T-helper 1 cell treated with Interleukin-12 subunit alpha and Interleukin-12 subunit beta and Interleukin-4 antibody, amounts not matched to agents 30 ng/mL and 1 ng/mL, for 36 hours (primary cell): ENCODE results near the gene SLU7. TPM values are rescaled to one million over a fixed set of nuclear protein-coding genes. Genes with fewer than 3 reads are reported as not detected.

ENCODE experiments used
- intact Hi-C: fragments of 100-400 bp; cut with micrococcal nuclease; formaldehyde crosslinking; loops from one replicate; pipeline ENCODE4 v1.15.1; 2024
- total RNA-seq: library from RNA; stranded (reverse); gene quantifications from 2 replicates; pipeline ENCODE4 v1.2.3, GENCODE V29; 2022

Gene SLU7
- total RNA-seq, result 48.6 and 55.2 TPM in 2 replicates

- intact Hi-C loops, result loop anchor here (1.0 to 10.0 kb wide), 10 partner anchors 19 to 1244 kb away; partner anchors contain the start of genes FAM200C, IL12B, PWWP2A and RNF145
Measured at GRCh38 chr5:160418561-160419457, at the start of gene SLU7. TSS of gene SLU7 (minus strand) at chr5:160419081. CDS start at chr5:160415294, 3,787 bp downstream.

GRCh38 chr5:160468363-160468975 lies 49.6 kb upstream of the SLU7 start:
- intact Hi-C loops, result loop anchor here (1.0 to 5.0 kb wide), 9 partner anchors 9 to 1206 kb away; partner anchors contain the start of genes PWWP2A, SLU7 and TTC1

- intact Hi-C loops, result loop anchor here (1.0 to 5.0 kb wide), 11 partner anchors 10 to 1260 kb away; partner anchors contain the start of genes PWWP2A, SLU7 and TTC1
Measured at GRCh38 chr5:160467555-160468362, 48.9 kb upstream of the SLU7 start.

- intact Hi-C loops, result loop anchor here (1.0 to 5.0 kb wide), 3 partner anchors 17 to 1260 kb away; partner anchors contain the start of gene TTC1
Measured at GRCh38 chr5:160466889-160467554, 48.1 kb upstream of the SLU7 start.

GRCh38 chr5:160466116-160466515 lies 47.2 kb upstream of the SLU7 start:
- intact Hi-C loops, result loop anchor here (5.0 kb wide), 1 partner anchor 459 kb away; the partner anchor contains the start of gene TTC1

GRCh38 chr5:160464466-160464797 lies 45.6 kb upstream of the SLU7 start:
- intact Hi-C loops, result no loop called here

GRCh38 chr5:160463740-160464465 lies 45.0 kb upstream of the SLU7 start:
- intact Hi-C loops, result no loop called here

- intact Hi-C loops, result no loop called here
Measured at GRCh38 chr5:160463227-160463626, 44.3 kb upstream of the SLU7 start.

- intact Hi-C loops, result no loop called here
Measured at GRCh38 chr5:160462167-160462566, 43.3 kb upstream of the SLU7 start.

GRCh38 chr5:160461378-160461777 lies 42.5 kb upstream of the SLU7 start:
- intact Hi-C loops, result no loop called here

GRCh38 chr5:160460377-160461049 lies 41.6 kb upstream of the SLU7 start:
- intact Hi-C loops, result loop anchor here (1.0 kb wide), 1 partner anchor 21 kb away; no protein-coding TSS in a partner anchor

GRCh38 chr5:160458806-160459800 lies 40.2 kb upstream of the SLU7 start:
- intact Hi-C loops, result no loop called here

- intact Hi-C loops, result no loop called here
Measured at GRCh38 chr5:160457252-160457651, 38.4 kb upstream of the SLU7 start.

- intact Hi-C loops, result no loop called here
Measured at GRCh38 chr5:160456480-160457177, 37.7 kb upstream of the SLU7 start.

- intact Hi-C loops, result loop anchor here (1.0 kb wide), 1 partner anchor 9 kb away; no protein-coding TSS in a partner anchor
Measured at GRCh38 chr5:160455600-160455999, 36.7 kb upstream of the SLU7 start.

GRCh38 chr5:160453751-160454150 lies 34.9 kb upstream of the SLU7 start:
- intact Hi-C loops, result no loop called here

GRCh38 chr5:160452795-160453194 lies 33.9 kb upstream of the SLU7 start:
- intact Hi-C loops, result no loop called here

- intact Hi-C loops, result no loop called here
Measured at GRCh38 chr5:160452036-160452435, 33.2 kb upstream of the SLU7 start.
